Non-pigmented ciliary epithelial cell (primary cell): ENCODE measurements around the gene NECTIN1.

Source experiments
- DNase-seq: peaks from one replicate; pipeline ENCODE4 v3.0.0-alpha.2; 2010; ENCODE audit warnings: low read depth

NECTIN1 gene

DNA sequence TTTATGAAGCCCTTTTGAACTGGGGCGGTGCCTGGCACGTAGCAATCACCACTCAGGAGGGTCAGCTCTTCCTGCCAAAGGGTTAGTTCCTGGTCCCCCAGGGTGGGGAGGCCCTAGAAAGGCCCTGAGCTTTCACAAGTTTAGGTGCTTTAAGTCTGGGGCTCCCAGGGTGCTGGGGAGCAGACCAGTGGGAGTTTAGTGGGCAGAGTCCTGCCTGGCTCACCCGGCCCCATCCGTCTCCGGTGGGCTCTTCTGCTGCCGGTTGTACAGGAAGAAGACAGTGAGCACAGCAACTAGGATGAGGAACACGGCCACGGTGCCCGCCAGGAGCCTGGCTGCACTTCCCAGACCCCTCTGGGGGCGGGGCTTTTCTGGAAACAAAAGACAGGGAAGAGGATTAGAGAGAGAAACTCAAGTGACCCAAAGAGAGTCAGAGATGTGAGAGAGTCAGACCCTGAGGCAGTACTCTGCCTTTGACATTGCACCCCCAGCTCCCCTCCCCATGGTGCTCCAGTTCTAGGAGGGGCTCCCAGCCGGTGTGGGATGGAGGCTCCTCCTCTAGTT lies 89.3 kb downstream of the NECTIN1 start:
- DNase-seq, result no peak

DNA sequence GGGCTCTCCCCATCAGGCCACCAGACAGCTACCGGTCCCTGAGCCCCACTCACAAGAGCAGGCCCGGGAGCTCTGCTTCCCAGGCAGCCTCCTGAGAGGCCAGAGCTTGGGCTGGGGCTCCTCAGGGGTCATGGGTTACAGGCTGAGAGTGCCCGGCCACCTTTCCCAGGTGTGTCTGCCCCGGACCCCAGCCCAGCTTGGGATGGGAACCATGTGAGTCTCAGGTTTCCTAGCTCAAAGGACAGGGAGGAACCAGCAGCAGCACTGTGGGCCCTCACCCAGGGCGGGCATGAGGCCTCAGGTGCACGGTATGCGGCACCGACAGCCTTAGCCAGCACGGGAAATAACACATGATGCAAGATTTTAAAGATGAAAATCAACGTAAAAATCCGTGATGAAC lies 90.1 kb downstream of the NECTIN1 start:
- DNase-seq, result no peak

DNA sequence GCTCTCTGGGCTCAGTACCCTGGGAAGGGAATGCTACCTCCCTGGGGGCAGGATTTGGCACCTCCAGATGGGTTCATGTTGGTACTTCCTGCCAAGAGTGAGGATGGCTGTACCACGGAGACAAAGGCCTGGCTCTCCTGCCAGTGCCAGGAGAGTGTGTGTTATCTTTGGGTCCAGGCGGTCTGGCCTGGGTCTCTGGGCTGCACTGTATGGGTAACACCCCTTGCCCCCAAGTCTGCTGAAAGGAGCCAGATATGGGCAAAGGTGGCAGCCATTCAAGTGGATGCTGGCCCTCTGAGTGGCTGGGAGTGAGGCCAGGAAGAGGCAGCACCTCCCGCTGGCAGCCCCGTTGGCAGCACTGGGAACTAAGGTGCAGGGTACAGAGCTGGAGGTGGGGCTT lies 91.5 kb downstream of the NECTIN1 start:
- no peak for DNase-seq

DNA sequence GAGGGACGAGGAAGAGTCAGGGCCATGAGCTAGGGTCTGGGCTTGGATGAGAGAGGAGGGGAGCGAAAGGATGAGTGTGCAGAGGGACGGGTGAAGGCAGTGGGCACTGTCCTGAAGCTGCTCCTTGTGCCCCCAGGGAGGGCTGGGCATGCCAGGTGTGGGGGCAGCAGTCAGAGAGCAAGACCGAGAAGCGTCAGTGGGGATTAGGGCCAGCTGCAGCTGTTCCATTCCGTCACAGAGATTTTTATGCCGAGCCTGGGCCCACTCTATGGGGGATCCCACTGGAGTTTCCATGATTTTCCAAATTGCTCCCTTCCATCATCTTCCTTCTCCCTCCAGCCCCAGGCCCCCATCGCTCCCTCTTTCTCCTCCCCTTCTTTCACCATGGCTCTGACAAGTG lies 93.2 kb downstream of the NECTIN1 start:
- no peak for DNase-seq

DNA sequence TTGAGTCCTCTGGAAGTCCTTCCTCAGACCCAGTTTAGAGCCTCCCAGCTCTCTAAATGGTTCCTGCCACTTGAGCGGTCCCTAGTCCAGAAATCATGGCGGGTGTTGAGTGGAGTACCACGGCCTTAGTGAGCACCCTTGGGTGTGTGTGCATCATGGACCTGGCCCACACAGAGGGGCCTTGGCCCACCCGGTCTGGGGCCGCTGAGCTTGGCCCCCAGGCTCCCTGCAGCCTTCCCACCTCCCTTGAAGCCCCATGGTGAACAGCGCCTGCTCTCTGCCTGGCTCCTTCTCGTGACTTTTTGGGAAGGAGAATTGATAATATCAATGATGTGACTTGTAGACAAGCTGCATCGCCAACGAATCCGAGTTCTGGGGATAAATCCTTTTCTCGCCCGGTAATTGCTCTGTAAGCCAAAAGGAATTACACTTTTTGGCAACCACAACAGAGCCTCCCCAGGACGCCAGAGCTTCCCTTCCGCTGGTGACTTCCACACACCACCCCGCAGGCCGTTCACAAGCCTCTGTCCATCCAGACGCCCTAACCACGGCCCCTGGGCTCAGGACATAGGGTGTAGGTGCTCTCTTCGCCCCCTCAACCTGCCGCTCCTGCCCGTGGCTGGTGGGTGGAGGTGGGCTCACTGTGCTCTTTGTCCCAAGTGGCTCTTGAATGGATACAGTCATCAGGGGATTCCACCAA lies 93.8 kb downstream of the NECTIN1 start:
- no peak for DNase-seq

DNA sequence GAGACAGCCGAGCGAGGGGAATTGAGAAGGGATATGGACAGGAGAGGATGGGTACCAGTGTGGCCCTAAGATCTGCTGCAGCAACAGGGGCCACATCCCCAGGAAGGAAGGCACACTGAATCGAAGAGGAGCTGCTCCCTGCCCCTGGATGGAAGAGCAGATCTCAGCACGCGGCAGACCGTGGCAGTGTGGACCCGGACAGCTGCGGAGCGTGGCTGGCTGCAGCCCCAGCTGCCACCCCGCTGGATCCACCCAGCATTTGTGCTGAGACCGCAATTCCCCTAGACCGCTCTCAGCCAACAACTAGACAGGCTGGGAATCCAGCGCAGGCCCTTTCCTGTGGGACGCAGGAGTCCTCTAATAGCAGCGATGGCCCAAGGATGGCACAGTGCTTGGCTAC lies 94.7 kb downstream of the NECTIN1 start:
- DNase-seq, result no peak

DNA sequence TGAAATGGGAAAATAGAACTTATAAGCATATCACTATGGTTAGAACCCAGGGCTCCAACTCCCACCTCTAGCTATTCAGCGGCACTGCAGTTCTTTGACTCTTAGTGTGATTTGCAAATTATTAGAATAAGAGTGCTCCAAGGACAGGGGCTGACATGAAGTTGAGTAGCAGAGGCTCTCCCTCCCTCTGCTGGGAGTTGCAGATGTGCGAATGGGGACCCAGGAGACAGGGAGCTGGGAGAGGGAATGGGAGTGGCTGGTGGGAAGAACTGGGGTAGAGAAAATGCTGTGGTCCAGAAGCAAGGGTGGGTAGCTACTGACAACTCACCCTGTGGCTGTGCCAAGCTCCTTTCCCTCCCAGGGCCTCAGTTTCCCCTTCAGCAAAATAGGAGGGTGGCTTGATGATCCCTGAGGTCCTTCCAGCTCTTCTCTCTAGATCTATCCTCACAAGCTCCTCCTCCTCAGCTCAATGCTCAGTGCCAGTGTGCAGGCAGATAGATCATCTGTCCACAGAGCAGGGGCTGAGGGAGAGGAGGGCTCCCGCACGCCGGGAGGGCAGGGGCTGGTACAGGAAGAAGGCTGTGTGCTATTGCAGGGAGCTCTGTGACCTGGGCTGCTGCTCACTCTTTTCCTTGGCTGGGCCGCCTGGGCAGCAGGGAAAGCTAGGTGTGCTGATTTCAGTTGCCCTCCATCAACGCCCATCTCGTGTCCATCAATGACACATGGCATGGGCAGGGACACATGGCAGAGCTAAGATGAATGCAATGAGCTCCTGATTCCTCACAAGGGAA lies 99.0 kb downstream of the NECTIN1 start:
- no peak for DNase-seq

DNA sequence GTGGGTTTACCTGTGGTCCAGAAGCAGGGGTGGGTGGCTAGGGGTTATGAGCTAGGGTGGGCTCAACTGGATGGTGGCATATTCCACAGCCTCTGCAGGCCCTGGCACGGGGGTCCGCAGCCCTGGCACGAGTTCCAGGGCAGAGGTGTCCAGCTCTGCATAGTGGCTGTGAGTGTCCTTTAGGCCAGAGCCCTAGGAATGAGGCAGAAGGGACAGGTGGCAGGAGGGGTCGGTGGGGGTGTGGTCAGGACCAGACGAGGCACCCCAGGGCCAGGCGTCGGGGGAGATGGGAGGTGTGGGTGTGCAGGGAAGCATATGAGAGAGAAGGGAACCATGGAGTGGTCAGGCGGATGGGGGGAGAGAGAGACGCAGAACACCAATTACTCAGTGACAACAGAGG lies 99.9 kb downstream of the NECTIN1 start:
- no peak for DNase-seq

DNA sequence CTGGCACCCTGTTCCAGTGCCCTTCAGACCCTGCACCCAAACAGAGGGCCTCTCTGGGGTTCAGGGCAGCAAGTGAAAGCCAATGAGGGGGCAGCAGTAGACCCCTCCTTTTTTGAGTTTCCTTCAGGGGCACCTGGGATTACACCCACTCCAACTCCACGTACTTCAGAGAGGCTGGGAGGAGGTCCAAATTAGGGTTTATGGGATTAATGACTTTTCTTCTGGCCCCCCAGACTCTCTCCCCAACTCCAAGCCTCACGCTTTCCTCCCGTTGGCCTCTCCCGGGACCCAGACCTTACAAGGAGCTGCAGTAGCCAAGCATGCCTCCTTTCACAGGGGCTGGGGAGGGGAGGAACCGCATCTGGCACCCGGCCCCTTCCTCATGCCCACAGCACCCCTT lies 101.7 kb downstream of the NECTIN1 start:
- DNase-seq, result no peak

DNA sequence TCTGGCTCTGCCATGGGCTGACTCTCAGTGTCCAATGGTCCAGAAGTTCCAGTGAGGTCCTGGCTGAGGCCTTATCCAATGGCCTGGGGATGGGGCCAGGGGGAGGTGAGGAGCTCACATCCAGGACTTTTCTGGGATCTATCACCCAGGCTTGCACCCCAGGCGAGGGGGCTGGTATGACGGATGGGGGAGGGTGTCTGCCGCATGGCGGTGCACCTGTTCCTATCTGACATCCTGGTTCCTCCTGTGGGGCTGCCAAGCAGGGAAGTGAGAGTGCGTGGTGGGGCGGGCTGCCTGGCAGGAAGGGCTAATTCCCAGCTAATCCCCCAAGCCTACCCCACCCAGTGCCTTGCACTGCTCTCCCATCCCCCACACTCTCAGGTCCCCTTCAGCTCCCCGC lies 102.1 kb downstream of the NECTIN1 start:
- DNase-seq, result no peak

DNA sequence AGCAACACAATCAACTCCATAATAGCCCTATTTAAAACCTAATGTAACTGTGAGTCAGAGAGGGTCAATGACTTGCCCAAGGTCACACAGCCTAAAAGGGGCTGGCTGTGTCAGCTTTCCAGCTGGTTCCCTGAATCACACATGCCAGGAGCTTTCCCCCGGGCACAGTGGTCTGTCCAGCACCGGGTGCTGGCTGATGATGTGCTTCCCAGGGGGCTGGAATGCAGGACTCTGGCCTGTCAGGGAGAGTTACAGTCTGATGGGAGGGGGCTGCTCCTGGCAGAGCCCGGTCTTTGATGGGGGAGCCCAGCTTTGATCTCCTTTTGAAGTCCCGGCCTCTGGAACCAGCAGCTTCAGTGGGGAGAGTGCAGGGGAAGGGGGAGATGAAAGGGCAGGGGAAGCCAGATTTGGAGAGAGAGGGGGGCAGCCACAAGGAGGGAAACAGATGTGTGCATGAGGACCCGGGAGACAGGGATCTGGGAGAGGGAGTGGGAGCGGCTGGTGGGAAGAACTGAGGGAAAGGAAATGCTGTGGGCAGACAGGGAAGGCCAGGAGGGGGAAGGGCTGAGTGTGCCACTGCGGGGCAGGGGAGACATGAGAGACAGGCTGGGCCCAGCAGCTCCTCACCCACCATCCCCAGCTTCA lies 102.7 kb downstream of the NECTIN1 start:
- no peak for DNase-seq

DNA sequence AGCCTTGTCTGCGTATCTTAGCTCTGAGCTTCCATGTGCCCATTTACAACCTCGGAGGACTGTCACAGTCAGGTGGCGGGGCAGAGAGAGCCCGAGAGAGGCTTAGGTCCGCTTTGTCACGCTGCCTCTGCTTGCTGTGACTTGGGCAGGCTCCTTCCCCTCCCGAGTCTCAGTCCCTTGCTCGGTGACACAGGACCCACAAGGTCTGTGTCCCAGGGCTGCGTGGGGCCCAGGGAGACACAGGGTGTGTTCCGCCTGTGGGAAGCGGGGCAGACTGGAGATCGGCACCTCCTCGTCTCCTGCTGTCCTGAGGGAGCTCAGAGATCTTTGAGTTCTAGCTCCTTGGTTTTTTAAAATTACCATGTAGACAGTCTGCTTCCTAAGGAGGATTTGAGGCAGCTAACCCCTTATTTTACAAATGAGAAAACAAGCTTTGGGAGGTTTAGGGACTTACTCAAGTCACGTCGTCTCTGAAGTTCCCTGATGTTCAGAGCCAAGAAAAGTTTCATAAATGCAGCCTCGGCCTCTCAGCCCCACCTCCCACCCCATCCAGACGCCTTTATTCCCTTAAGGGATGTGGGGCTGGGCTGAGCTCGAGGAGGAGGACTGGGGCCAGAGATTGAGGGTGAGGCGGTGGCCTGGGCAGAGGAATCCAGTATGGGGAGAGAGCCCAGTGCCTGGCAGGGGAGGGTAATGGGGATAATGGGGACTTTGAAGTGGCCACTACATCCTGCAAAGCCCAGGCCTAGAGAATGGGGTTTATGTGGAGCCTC lies 103.6 kb downstream of the NECTIN1 start:
- no peak for DNase-seq

DNA sequence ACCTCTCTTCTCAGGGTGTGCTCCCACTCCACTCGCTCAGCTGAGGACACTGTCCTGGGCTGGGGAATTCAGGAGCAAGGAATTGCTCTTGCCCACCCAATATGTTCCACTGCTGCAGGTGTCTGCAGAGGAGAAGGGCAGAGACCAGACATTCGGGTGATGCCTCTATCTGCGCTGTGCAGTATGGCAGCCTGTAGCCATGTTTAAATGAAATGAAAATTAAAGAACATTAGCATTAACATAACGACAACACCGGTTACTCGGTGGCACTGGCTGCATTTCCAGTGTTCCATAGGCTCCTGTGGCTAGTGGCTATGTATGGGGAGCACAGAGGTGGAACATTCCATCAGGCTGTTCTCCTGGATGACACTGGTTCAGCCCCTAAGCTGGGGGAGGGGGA lies 104.4 kb downstream of the NECTIN1 start:
- no peak for DNase-seq

DNA sequence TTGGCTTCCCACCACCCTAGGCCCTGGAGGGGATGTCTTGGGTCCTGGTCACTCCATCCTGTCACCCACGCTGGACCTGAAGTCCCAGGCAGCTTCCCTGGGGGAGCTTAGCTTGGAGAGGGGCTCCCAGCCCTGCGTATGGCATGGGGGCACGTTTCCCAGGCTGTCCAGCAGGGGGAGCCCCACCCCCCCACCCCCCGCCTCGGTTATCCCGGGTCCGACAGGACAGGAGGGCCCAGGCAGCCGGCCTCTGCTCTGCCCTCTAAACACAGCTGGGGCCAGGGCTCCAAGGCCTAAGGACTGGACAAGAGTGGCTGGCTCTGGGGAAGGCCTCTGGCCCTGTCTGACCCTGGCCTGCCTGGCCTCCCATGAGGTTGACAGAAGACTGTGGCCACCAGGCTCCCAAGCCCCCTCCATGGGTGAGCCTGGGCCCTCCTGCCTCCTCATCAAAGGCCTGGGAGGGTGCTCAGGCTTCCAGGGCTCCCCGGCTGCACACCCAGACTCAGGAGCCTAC lies 104.8 kb downstream of the NECTIN1 start:
- no peak for DNase-seq

DNA sequence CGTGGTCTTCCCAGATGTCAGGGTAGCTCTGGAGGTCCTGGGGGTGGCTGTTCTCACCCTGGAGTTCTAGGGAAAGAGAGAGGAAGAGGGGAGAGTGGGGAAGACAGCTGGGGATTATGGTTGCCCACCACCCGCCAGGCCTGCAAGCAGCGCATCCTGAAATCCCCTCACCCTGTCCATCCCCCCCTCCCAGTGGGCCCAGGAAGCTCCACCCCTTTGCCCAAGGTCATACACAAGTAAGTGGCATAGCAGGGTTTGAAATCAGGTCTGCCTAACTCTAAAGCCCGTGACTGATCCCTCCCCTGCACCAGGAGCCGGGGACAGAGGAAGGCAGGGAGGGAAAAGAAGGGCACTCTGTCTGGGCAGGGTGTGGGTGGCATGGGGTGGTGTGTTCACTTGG lies 105.3 kb downstream of the NECTIN1 start:
- DNase-seq, result no peak

DNA sequence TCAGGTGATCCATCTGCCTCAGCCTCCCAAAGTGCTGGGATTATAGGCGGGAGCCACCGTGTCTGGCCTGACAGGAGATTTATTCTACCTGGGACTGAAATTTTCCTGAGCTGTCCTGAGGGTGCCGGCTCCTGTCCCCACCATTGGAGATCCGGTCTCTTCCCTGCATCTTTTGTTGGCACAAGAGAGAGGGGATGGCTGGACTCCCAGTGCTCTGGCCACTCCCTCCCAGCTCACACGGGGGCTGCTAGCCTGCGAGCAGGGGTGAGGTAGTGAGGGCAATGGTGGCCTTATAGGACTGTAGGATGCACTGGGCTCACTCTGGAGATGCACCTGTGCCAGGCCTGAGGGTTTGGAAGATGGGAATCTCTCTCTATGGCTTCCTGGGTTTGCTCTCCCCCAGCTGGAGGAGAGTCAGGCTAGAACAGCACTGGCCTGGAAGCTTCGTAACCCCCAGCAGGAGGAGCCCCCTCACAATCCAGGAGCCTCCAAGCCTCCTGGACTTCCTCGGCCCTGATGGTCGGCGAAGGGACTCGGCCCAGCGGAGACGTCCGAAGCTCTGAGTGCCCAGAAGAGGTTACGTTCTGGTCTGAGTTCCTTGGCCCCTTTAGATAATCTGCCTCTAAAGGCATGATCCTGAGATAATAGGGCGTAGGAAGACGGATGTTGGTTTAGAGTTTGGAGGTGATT lies 106.4 kb downstream of the NECTIN1 start:
- no peak for DNase-seq

DNA sequence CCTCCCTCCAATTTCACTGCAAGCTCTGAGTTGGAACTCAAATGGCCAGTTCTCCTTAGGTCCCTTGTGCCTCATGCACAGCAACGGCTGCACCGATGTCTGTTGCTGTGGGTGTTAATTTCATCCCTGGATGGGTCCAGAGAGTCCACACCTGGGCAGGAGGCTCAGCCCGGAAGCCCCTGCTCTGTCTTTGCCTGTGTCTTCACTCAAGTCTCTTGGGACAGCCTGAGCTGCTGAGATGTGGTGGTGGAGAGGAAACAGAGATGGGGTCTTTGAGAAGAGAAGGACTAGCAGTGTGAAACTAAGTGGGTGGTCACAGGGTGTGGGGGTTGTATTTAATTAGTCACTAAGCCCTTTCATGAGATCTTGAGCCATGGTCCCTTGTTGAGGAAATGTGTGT lies 109.3 kb downstream of the NECTIN1 start:
- no peak for DNase-seq

DNA sequence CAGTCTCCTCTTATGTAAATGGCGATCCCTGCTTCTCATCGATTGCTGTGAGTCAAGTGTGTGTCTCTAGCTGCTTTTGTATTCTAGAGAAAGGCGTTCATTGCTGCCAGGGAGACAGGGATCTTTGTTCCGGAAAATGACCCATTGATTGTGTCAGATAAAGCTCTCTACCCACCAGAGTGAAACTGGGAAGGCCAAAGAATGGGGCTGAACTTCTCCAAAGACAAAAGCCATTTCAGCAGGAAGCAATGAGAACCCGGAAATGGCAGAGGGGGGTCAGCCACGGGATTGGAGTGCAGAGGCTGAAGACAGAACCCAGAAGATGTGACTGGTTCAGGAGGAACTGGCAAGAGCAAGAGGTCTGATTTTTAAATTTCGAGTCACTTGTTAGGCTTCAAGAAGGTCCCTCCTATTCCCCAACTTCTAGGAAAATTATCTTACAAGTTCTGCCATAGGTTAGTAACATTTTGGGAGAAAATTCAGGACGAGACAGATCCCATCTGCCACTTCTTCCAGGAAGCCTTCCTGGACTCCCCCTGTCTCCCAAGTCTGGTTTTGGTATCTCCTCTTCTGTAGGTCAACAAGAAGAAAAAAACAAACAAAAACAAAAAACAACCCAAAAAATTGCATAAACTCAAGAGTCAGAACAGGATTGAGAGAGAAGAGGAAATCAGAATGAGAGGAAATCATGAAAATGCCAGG lies 110.6 kb downstream of the NECTIN1 start:
- no peak for DNase-seq

DNA sequence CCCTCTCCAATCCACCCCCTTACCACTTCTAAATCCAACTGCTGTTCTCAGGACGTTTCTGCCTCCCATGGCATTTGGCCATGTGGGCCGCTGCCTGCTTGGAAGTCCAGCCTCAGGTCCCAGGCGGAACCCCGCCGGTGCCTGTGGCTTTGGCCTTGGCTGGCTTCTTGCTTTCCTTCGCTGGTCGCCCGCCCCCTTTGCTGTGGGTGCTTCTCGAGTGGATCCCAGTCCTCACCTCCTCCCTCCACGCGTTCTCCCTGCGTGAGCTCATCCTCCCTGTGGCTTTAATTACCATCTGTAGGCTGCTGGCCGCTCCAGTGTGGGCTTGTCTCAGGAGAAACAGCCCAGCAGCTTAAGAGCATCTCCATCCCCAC lies 111.7 kb downstream of the NECTIN1 start:
- no peak for DNase-seq

DNA sequence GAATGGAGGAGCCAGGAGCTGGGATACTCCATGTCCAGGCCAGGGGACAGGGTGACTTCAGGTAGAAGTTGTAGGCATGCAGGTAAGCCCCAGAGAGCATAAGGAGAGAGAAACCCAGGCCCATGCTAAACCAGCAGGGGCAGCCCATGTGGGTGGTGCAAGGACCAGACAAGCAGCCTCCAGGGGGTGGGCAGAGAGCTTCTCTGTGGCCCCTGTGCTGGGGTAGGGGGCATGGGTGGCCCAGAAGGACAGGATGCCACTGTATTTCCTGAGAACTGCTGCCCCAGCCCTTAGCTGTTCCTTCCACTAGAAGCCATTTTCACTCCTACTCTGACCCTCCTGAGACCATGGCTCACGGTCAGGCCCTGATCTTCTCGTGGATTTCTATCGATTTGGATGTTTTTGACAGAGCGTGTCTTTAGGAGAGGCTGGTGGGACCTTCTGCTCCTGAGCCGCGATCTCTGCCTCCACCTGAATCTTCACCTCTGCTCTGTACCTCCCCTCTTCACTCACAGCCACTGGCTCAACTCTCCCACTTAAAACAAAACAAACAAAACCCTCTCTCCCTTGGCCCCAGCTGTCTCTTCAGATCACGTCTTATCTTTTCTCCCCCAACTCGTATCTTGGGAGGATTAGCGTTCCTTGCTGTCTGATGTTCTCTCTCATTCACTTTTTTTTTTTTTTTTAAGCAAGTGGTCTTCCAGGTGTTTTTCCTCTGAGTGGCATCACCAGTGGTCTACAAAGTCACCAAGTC lies 112.2 kb downstream of the NECTIN1 start:
- no peak for DNase-seq
